Fibroblast of mammary gland (primary cell): ENCODE data around the gene RBM28.

ENCODE experiments used
- DNase-seq: peaks from one replicate; pipeline ENCODE4 v3.0.0-alpha.2; 2010; ENCODE audit warnings: low read depth
- H3K4me3 ChIP-seq: 2 replicates; pipeline ENCODE4 v1.5.1; 2011; ENCODE audit warnings: low read depth, mild to moderate bottlenecking, low read length, moderate library complexity; ENCODE audit not compliant: control insufficient read depth
- TF ChIP-seq, protein P1 (sequence below): conservative IDR thresholded peaks from 2 replicates; pipeline ENCODE4 v1.5.1; 2011; ENCODE audit warnings: low read depth, low read length, inconsistent platforms; ENCODE audit not compliant: control insufficient read depth, insufficient read depth

Gene RBM28

GRCh38 chr7:128311013-128311412, 32.7 kb downstream of the RBM28 start:
- TF ChIP-seq, protein P1, sequence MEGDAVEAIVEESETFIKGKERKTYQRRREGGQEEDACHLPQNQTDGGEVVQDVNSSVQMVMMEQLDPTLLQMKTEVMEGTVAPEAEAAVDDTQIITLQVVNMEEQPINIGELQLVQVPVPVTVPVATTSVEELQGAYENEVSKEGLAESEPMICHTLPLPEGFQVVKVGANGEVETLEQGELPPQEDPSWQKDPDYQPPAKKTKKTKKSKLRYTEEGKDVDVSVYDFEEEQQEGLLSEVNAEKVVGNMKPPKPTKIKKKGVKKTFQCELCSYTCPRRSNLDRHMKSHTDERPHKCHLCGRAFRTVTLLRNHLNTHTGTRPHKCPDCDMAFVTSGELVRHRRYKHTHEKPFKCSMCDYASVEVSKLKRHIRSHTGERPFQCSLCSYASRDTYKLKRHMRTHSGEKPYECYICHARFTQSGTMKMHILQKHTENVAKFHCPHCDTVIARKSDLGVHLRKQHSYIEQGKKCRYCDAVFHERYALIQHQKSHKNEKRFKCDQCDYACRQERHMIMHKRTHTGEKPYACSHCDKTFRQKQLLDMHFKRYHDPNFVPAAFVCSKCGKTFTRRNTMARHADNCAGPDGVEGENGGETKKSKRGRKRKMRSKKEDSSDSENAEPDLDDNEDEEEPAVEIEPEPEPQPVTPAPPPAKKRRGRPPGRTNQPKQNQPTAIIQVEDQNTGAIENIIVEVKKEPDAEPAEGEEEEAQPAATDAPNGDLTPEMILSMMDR, result no peak
- no peak overlapping the region for H3K4me3 ChIP-seq
- peak; percentile 39 for DNase-seq

GRCh38 chr7:128310499-128310898, 33.2 kb downstream of the RBM28 start:
- DNase-seq, result no peak
- no peak overlapping the region for H3K4me3 ChIP-seq
- TF ChIP-seq, protein P1, result no peak

DNA sequence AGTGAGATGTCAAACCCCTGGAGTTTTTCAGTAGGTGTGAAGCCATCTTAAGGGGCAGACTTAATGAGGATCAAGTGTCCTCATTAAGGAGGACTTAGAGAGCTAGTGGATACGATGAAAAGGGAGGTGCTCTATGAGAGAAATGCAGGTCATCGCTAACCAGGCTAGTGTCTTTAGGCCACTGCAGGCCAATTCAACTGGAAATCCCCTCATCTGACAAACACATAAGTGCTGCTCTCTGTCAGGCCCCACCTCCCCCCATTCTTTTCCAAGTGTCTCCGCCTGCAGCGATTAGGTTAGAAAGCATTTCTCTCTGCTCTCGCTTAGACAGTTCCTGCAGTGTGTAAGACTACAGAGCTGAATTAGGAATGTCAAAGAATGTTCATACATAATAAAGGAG, 33.7 kb downstream of the RBM28 start:
- TF ChIP-seq, protein P1, result no peak
- no peak overlapping the region for H3K4me3 ChIP-seq
- DNase-seq, result no peak

DNA sequence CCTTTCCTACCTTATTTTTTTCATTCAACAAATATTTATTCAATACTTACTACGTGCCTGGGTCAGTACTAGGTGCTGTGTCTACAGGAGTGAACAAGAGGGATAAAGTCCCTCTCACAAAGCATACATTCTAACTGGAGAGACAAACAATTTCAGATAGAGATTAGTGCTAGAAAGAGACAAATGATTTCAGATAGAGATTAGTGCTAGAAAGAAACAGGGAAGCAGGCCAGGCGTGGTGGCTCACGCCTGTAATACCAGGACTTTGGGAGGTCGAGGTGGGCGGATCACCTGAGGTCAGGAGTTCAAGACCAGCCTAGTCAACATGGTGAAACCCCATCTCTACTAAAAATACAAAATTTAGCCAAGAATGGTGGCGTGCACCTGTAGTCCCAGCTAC, 34.6 kb downstream of the RBM28 start:
- DNase-seq, result no peak
- H3K4me3 ChIP-seq, result no peak overlapping the region
- TF ChIP-seq, protein P1, result no peak

- H3K4me3 ChIP-seq, result no peak overlapping the region
- TF ChIP-seq, protein P1, result no peak
- DNase-seq, result no peak
Observed at GRCh38 chr7:128307061-128307460, 36.6 kb downstream of the RBM28 start.

DNA sequence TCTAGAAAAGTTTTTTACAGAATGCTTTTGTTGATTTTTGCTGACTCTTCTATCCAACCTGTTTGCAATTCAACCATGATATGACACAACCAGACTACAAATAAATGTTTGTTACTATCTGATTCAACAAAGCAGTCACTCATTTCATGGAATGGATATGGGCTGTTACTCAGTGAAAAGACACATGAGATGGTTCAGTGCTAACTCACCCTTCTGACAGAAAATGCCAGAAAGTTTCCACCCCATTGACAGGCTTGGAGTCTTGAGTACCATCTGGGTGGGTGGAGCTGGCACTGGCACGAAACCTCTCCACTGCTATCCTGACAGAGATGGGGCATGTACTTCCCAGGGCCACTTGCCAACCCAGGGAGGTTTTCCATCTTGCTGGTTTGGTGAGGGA, 39.5 kb downstream of the RBM28 start:
- DNase-seq, result no peak
- TF ChIP-seq, protein P1, result no peak
- no peak overlapping the region for H3K4me3 ChIP-seq

DNA sequence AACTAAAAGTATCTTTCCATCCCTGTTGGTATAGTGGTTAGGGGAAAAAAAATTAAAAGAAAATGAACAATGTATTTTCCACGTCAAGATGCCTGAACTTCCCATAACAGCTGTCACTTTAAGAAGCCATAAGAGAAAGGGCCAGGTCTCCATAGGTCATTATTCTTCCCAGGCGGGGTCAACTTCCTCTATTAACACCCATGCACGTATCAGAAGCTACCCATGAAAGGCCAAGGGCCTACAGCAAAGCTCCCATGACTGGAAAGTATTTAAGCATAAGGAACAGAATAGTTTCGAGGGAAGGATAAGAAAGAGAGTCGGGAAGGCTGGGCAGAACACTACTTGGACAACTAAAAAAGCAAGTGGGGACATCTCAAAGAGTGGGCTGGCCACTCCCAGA, 40.1 kb downstream of the RBM28 start:
- DNase-seq, result no peak
- TF ChIP-seq, protein P1, result no peak
- H3K4me3 ChIP-seq, result no peak overlapping the region
